Activated naive CD8-positive, alpha-beta T cell treated with anti-CD3 and anti-CD28 coated beads for 36 hours (primary cell): Measurements from ENCODE around the gene CTAG1B. TPM values are rescaled to one million over a fixed set of nuclear protein-coding genes. Genes with fewer than 3 reads are reported as not detected.
"Not testable (repeated sequence)": the region's sequence is repeated elsewhere in the genome, so short reads cannot be mapped to it uniquely, and the experiment has no call there.

ENCODE experiments used
- DNase-seq: peaks from one replicate; pipeline ENCODE4 v3.0.0; 2021
- H3K27ac Mint-ChIP-seq: one replicate; pipeline ENCODE4 v1.8.0; 2022; ENCODE audit warnings: mild to moderate bottlenecking, moderate library complexity, mixed read lengths
- H3K27me3 Mint-ChIP-seq: one replicate; pipeline ENCODE4 v1.8.0; 2022; ENCODE audit warnings: mild to moderate bottlenecking, mixed read lengths
- H3K36me3 Mint-ChIP-seq: one replicate; pipeline ENCODE4 v1.8.0; 2021; ENCODE audit warnings: mild to moderate bottlenecking, mixed read lengths
- H3K4me1 Mint-ChIP-seq: one replicate; pipeline ENCODE4 v1.8.0; 2021; ENCODE audit warnings: mixed read lengths
- H3K4me3 Mint-ChIP-seq: one replicate; pipeline ENCODE4 v1.8.0; 2022; ENCODE audit warnings: mild to moderate bottlenecking, moderate library complexity, mixed read lengths
- H3K9me3 Mint-ChIP-seq: one replicate; pipeline ENCODE4 v1.8.0; 2022; ENCODE audit warnings: mixed read lengths
- total RNA-seq, 2 experiments: library from RNA; stranded (reverse); gene quantifications; one replicate each; pipeline ENCODE4 v1.2.3, GENCODE V29; 2021

CTAG1B gene
- total RNA-seq, 2 experiments from 2014 or later = not detected

DNA sequence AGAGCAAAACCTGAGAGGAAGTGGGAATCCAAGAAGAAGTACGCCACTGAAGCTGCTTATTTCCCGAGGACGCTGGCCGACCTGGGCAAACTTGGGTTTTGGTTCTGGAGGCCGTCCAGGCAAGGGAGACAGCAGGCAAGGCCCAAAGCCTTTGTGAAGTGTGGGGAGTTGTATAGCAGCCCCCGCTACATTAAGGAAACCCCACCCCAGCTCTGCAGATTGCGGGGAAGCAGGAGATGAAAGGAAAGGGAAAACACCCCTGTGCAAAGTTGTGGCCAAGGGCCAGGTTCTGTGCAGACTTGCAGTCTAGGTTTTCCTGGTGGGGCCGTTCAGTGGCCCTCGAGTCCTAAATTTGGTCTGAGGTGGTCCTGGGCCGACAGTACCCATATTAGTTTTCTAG, 46.0 kb downstream of the CTAG1B start:
- not testable (repeated sequence) for H3K27ac Mint-ChIP-seq, H3K4me1 Mint-ChIP-seq, H3K36me3 Mint-ChIP-seq, H3K4me3 Mint-ChIP-seq, H3K27me3 Mint-ChIP-seq, H3K9me3 Mint-ChIP-seq, DNase-seq

DNA sequence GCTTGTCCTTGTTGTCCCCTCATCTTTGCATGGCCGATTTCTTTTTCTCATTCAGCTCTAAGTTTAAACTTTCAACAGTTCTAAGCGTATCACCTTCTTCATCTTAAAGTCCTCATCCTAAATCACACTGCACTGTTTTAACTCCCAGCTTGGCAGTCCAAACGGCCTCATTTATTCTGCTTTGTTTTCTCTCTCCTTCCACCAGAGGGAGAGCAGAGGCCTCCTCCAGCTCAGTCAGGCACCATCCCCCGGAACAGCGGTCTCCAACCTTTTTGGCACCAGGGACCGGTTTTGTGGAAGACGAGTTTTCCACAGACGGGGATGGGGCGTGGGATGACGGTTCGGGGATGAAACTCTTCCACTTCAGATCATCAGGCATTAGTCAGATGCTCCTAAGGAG, 48.7 kb downstream of the CTAG1B start:
- not testable (repeated sequence) for DNase-seq, H3K4me3 Mint-ChIP-seq, H3K9me3 Mint-ChIP-seq, H3K27me3 Mint-ChIP-seq, H3K36me3 Mint-ChIP-seq, H3K4me1 Mint-ChIP-seq, H3K27ac Mint-ChIP-seq

Other genes with a start within 250 kb of the CTAG1B start
- gene FLNA, start 244.6 kb downstream of the CTAG1B start, total RNA-seq = 100 to 1,000 TPM; 694 to 696 TPM
- 100 to 1,000 TPM; 110 to 112 TPM for gene EMD, start 240.0 kb downstream of the CTAG1B start, total RNA-seq
- 1,000 to 10,000 TPM; 2,967 to 3,168 TPM for gene RPL10, start 220.9 kb downstream of the CTAG1B start, total RNA-seq
- gene DNASE1L1, start 210.0 kb downstream of the CTAG1B start, total RNA-seq = 10 to 100 TPM; 12.4 to 12.7 TPM
- gene TAFAZZIN, start 207.7 kb downstream of the CTAG1B start, total RNA-seq = 10 to 100 TPM; 35.1 to 35.8 TPM
- gene ATP6AP1, start 190.6 kb downstream of the CTAG1B start, total RNA-seq = 10 to 100 TPM; 25.1 to 25.3 TPM
- 10 to 100 TPM; 66.3 to 68.4 TPM for gene GDI1, start 182.1 kb downstream of the CTAG1B start, total RNA-seq
- 10 to 100 TPM; 45.3 to 46.4 TPM for gene FAM50A, start 175.1 kb downstream of the CTAG1B start, total RNA-seq
- gene PLXNA3, start 161.0 kb downstream of the CTAG1B start, total RNA-seq = 10 to 100 TPM; 22.3 to 23.1 TPM
- gene LAGE3, start 140.0 kb downstream of the CTAG1B start, total RNA-seq = 10 to 100 TPM; 65.1 to 72.4 TPM
- 10 to 100 TPM; 53.2 to 54.7 TPM for gene UBL4A, start 132.7 kb downstream of the CTAG1B start, total RNA-seq
- 10 to 100 TPM; 18.0 to 19.0 TPM for gene SLC10A3, start 128.7 kb downstream of the CTAG1B start, total RNA-seq
- 10 to 100 TPM; 26.8 to 27.3 TPM for gene FAM3A, start 103.0 kb downstream of the CTAG1B start, total RNA-seq
- 10 to 100 TPM; 89.9 to 92.4 TPM for gene G6PD, start 72.4 kb downstream of the CTAG1B start, total RNA-seq
- 10 to 100 TPM; 31.1 to 32.5 TPM for gene IKBKG, start 71.7 kb downstream of the CTAG1B start, total RNA-seq
- not detected for gene CTAG1A, start 34.1 kb downstream of the CTAG1B start, total RNA-seq
- 10 to 100 TPM; 37.2 to 39.6 TPM for gene CTAG2, start 34.3 kb upstream of the CTAG1B start, total RNA-seq
- gene GAB3, start 131.8 kb upstream of the CTAG1B start, total RNA-seq = 1 to 10 TPM; 2.5 to 3.4 TPM
- 100 to 1,000 TPM; 181 to 190 TPM for gene DKC1, start 143.6 kb upstream of the CTAG1B start, total RNA-seq
- gene MPP1, start 186.2 kb upstream of the CTAG1B start, total RNA-seq = 10 to 100 TPM; 16.2 to 17.9 TPM
- not detected for gene SMIM9, start 215.4 kb upstream of the CTAG1B start, total RNA-seq